HepG2 (cell line): Measurements from ENCODE around the gene PCSK5.
"Not testable (repeated sequence)": the region's sequence is repeated elsewhere in the genome, so short reads cannot be mapped to it uniquely, and the experiment has no call there.

Experiments used
- HBP1 ChIP-seq: IDR thresholded peaks from 2 replicates; pipeline ENCODE4 v1.6.1; 2016; ENCODE audit warnings: low read depth, control low read depth
- SIN3B ChIP-seq: fragments of 150-350 bp; IDR thresholded peaks from 2 replicates; pipeline ENCODE4 v1.6.1; 2014; ENCODE audit warnings: low read length
- ZSCAN9 ChIP-seq: IDR thresholded peaks from 2 replicates; pipeline ENCODE4 v1.6.1; 2016; ENCODE audit warnings: borderline replicate concordance

GRCh38 chr9:76362332-76363031, 472.0 kb downstream of the PCSK5 start:
- TF ChIP-seq SIN3B; ZSCAN9; HBP1 (CRISPR knock-in tag): not testable (repeated sequence)
